A549 (cell line): ENCODE results near the gene LBH. TPM values are rescaled to one million over a fixed set of nuclear protein-coding genes. Genes with fewer than 3 reads are reported as not detected.

Experiments
- ATAC-seq, 2 experiments: fragments of 200-7000 bp in 1 of 2; fragments of >200 bp in 1 of 2; cut with Nextera tagmentation in 1 of 2; cut with Tn5 transposase in 1 of 2; 3 replicates each; pipeline versions ENCODE4 v1.8.0 to v1.9.1; 2018 to 2020; ENCODE audit warnings: mild to moderate bottlenecking in 1 of 2, moderate library complexity in 1 of 2
- CTCF ChIA-PET: fragments of 300-600 bp; sonication (Branson Sonifier 250); formaldehyde crosslinking; extraction: SDS; loops from one replicate; lab custom pipeline; 2021; ENCODE audit warnings: antibody characterized with exemption, inconsistent platforms; lab: Yijun Ruan, JAX
- POLR2A ChIA-PET: fragments of 350-600 bp; formaldehyde crosslinking; extraction: SDS; loops from one replicate; lab custom pipeline; 2021; ENCODE audit warnings: antibody characterized with exemption, inconsistent platforms; lab: Yijun Ruan, JAX
- DNase-seq, 2 experiments: peaks; one replicate each; pipeline versions ENCODE4 v3.0.0 to v3.0.0-alpha.2; 2011 to 2016; ENCODE audit warnings: low read depth in 1 of 2, low spot score in 1 of 2
- FAIRE-seq: peaks from 2 replicates; lab custom pipeline; 2011; peaks lifted over from hg19 to GRCh38; lab: Jason Lieb, UNC
- H3K27ac ChIP-seq, 2 experiments: fragments of >200 bp; sonication (Bioruptor Twin); formaldehyde crosslinking; 3 replicates each; pipeline ENCODE4 v1.5.1; 2016 to 2017
- H3K4me1 ChIP-seq: fragments of >200 bp; sonication (Bioruptor Twin); formaldehyde crosslinking; 3 replicates; pipeline ENCODE4 v1.6.1; 2016
- H3K4me2 ChIP-seq: fragments of >200 bp; sonication (Bioruptor Twin); formaldehyde crosslinking; 3 replicates; pipeline ENCODE4 v1.6.1; 2016
- H3K4me3 ChIP-seq: fragments of >200 bp; sonication (Bioruptor Twin); formaldehyde crosslinking; 3 replicates; pipeline ENCODE4 v1.5.1; 2016
- H3K9me3 ChIP-seq: fragments of >200 bp; sonication (Bioruptor Twin); formaldehyde crosslinking; 3 replicates; pipeline ENCODE4 v1.6.1; 2016
- BCL3 ChIP-seq: fragments of >200 bp; sonication (Bioruptor Twin); formaldehyde crosslinking; IDR thresholded peaks from 3 replicates; pipeline ENCODE4 v1.6.1; 2016
- CBX2 ChIP-seq: fragments of 200-600 bp; sonication (generic); IDR thresholded peaks from 2 replicates; pipeline ENCODE4 v1.6.1; 2016; ENCODE audit warnings: low read depth, mild to moderate bottlenecking, borderline replicate concordance
- CEBPB ChIP-seq, 2 experiments: fragments of >200 bp in 1 of 2; sonication (Bioruptor Twin) in 1 of 2; formaldehyde crosslinking in 1 of 2; IDR thresholded peaks; 2 replicates each; pipeline ENCODE4 v1.6.1; 2012 to 2016
- EHMT2 ChIP-seq: fragments of 200-600 bp; sonication (generic); IDR thresholded peaks from 2 replicates; pipeline ENCODE4 v1.6.1; 2016; ENCODE audit warnings: antibody characterized with exemption, low read depth, mild to moderate bottlenecking, moderate library complexity
- ESRRA ChIP-seq: fragments of 150-350 bp; IDR thresholded peaks from 2 replicates; pipeline ENCODE4 v1.6.1; 2014; ENCODE audit warnings: mild to moderate bottlenecking, low read length, borderline replicate concordance
- FOSB ChIP-seq: fragments of 250-450 bp; sonication (Bioruptor Pico); IDR thresholded peaks from 2 replicates; pipeline ENCODE4 v1.5.0; 2020; ENCODE audit warnings: mild to moderate bottlenecking, moderate library complexity
- FOSL2 ChIP-seq, 2 experiments: fragments of 450-650 bp in 1 of 2; fragments of >200 bp in 1 of 2; sonication (Bioruptor Twin) in 1 of 2; formaldehyde crosslinking; IDR thresholded peaks; 2 replicates each; pipeline versions ENCODE4 v1.5.0 to v1.6.1; 2016 to 2020; ENCODE audit warnings: mild to moderate bottlenecking in 1 of 2, moderate library complexity in 1 of 2
- FOXS1 ChIP-seq: fragments of 250-450 bp; sonication (Bioruptor Pico); IDR thresholded peaks from 2 replicates; pipeline ENCODE4 v1.5.0; 2020; ENCODE audit warnings: mild to moderate bottlenecking, moderate library complexity
- HDAC2 ChIP-seq: fragments of 200-600 bp; sonication (generic); IDR thresholded peaks from 2 replicates; pipeline ENCODE4 v1.6.1; 2016
- HEYL ChIP-seq: fragments of 250-450 bp; sonication (Bioruptor Pico); IDR thresholded peaks from 2 replicates; pipeline ENCODE4 v1.8.0; 2021; ENCODE audit warnings: mild to moderate bottlenecking, moderate library complexity
- HOXA7 ChIP-seq: fragments of 250-450 bp; sonication (Bioruptor Pico); IDR thresholded peaks from 2 replicates; pipeline ENCODE4 v1.5.0; 2020; ENCODE audit warnings: mild to moderate bottlenecking, moderate library complexity
- HOXB13 ChIP-seq: fragments of 250-450 bp; sonication (Bioruptor Pico); IDR thresholded peaks from 2 replicates; pipeline ENCODE4 v1.5.0; 2020; ENCODE audit warnings: low read depth, mild to moderate bottlenecking, moderate library complexity
- HOXB5 ChIP-seq: fragments of 250-450 bp; sonication (Bioruptor Pico); IDR thresholded peaks from 2 replicates; pipeline ENCODE4 v1.5.0; 2020; ENCODE audit warnings: mild to moderate bottlenecking, moderate library complexity
- KDM5A ChIP-seq: fragments of 200-600 bp; sonication (generic); IDR thresholded peaks from 2 replicates; pipeline ENCODE4 v1.6.1; 2016; ENCODE audit warnings: antibody characterized with exemption, mild to moderate bottlenecking
- MAFK ChIP-seq: fragments of 450-650 bp; IDR thresholded peaks from 2 replicates; pipeline ENCODE4 v1.6.1; 2014; ENCODE audit not compliant: partially characterized antibody
- MAZ ChIP-seq: fragments of 150-350 bp; IDR thresholded peaks from 2 replicates; pipeline ENCODE4 v1.6.1; 2014; ENCODE audit warnings: antibody characterized with exemption, low read depth, low read length, borderline replicate concordance
- MYC ChIP-seq: IDR thresholded peaks from 2 replicates; pipeline ENCODE4 v1.6.1; 2012; ENCODE audit warnings: mild to moderate bottlenecking, inconsistent platforms, low read length, improper control_type of control experiment, borderline replicate concordance
- NFE2L2 ChIP-seq: fragments of 150-350 bp; conservative IDR thresholded peaks from 2 replicates; pipeline ENCODE4 v1.6.1; 2014; ENCODE audit warnings: low read length
- NPAS2 ChIP-seq: fragments of 250-450 bp; sonication (Bioruptor Pico); IDR thresholded peaks from 2 replicates; pipeline ENCODE4 v1.8.0; 2022; ENCODE audit warnings: mild to moderate bottlenecking, moderate library complexity, borderline replicate concordance
- NR3C1 ChIP-seq: fragments of >200 bp; sonication (Bioruptor Twin); formaldehyde crosslinking; IDR thresholded peaks from 3 replicates; pipeline ENCODE4 v1.6.1; 2017
- PHF8 ChIP-seq: fragments of 200-600 bp; sonication (generic); IDR thresholded peaks from 2 replicates; pipeline ENCODE4 v1.6.1; 2016; ENCODE audit warnings: low read depth, mild to moderate bottlenecking, antibody characterized with exemption, moderate library complexity, borderline replicate concordance
- POLR2A ChIP-seq: IDR thresholded peaks from 2 replicates; pipeline ENCODE4 v1.6.1; 2012; ENCODE audit warnings: mild to moderate bottlenecking, low read length
- RNF2 ChIP-seq: fragments of 200-600 bp; sonication (generic); IDR thresholded peaks from 2 replicates; pipeline ENCODE4 v1.6.1; 2016; ENCODE audit warnings: low read depth, mild to moderate bottlenecking, antibody characterized with exemption, moderate library complexity, borderline replicate concordance
- TP53 ChIP-seq: fragments of 250-450 bp; sonication (Bioruptor Pico); IDR thresholded peaks from 2 replicates; pipeline ENCODE4 v1.5.0; 2021; ENCODE audit warnings: mild to moderate bottlenecking, moderate library complexity
- USF2 ChIP-seq: fragments of 450-650 bp; IDR thresholded peaks from 2 replicates; pipeline ENCODE4 v1.6.1; 2014; ENCODE audit warnings: antibody characterized with exemption
- ZC3H11A ChIP-seq: fragments of 450-650 bp; IDR thresholded peaks from 2 replicates; pipeline ENCODE4 v1.6.1; 2014; ENCODE audit warnings: antibody characterized with exemption, mild to moderate bottlenecking
- ZNF302 ChIP-seq: fragments of 250-450 bp; sonication (Bioruptor Pico); IDR thresholded peaks from 2 replicates; pipeline ENCODE4 v1.9.0; 2021; ENCODE audit warnings: inconsistent platforms, mild to moderate bottlenecking, moderate library complexity
- WGBS: methylation state at CpG from one replicate; pipeline ENCODE4 v1.1.6; 2017; ENCODE audit errors: missing lambda C conversion rate; 5-methylcytosine and 5-hydroxymethylcytosine counted together
- polyA plus RNA-seq, 4 experiments: library from polyadenylated mRNA; depleted of rRNA in 3 of 4; stranded (reverse); fragments of >200 nt; fragmentation: RNase III in 1 of 4; extraction: RNeasy Plus Mini Kit Qiagen cat#74134 plus additional on column Dnase treatment in 1 of 4; gene quantifications; 2 replicates in 3 of 4; 3 replicates in 1 of 4; pipeline ENCODE4 v1.2.3, GENCODE V29; 2011 to 2017
- TF ChIP-seq, protein P1 (sequence below): fragments of 150-350 bp; IDR thresholded peaks from 2 replicates; pipeline ENCODE4 v1.6.1; 2014; ENCODE audit warnings: low read depth, mild to moderate bottlenecking, low read length

Gene LBH
- polyA plus RNA-seq, 2 of the 4 experiments (the other 2 are of a cell fraction), result 163 to 216 TPM

- no peak for TF ChIP-seq HOXB5
- no peak for TF ChIP-seq KDM5A
- no peak for TF ChIP-seq RNF2
- TF ChIP-seq MAZ, result no peak
- no peak for TF ChIP-seq CEBPB (IDR thresholded peaks at IDR 0.05)
- no peak for TF ChIP-seq ZNF302
- no peak for TF ChIP-seq MYC
- no peak for TF ChIP-seq HDAC2
- no peak for TF ChIP-seq PHF8
- no peak for TF ChIP-seq POLR2A
- TF ChIP-seq FOXS1 (CRISPR knock-in tag), result no peak
- TF ChIP-seq CBX2, result no peak
- no peak for TF ChIP-seq ZC3H11A
- no peak for TF ChIP-seq HEYL (CRISPR knock-in tag)
- no peak for TF ChIP-seq FOSL2 (IDR thresholded peaks at IDR 0.05)
- no peak for TF ChIP-seq FOSL2 (CRISPR knock-in tag; IDR thresholded peaks at IDR 0.05)
- no peak for TF ChIP-seq EHMT2
- TF ChIP-seq MAFK, result no peak
- TF ChIP-seq USF2, result no peak
- ChIA-PET POLR2A (no interaction called here), CTCF (interaction anchor here (1.2 kb wide), 1 partner anchor 54 kb away, joined by 3 read pairs; no protein-coding TSS in a partner anchor)
- no peak for DNase-seq
- 95% methylated on average over 5 of the region's 5 CpGs for WGBS
- no peak overlapping the region for H3K4me2 ChIP-seq
- peaks cover 14% of the 10 kb centered on the region; the same call in 2 of the 3 replicates for H3K9me3 ChIP-seq
- no peak for FAIRE-seq
- peaks cover 24% of the 10 kb centered on the region for H3K4me1 ChIP-seq
- peak in 1 of 2 experiments; percentile 28; a peak in 3 of 6 replicates for ATAC-seq
- H3K27ac ChIP-seq, result peak overlapping the region in 1 of 2 experiments; percentile 9; a peak in 1 of 6 replicates
- H3K4me3 ChIP-seq, result no peak overlapping the region
Observed at GRCh38 chr2:30262716-30263309, 31.5 kb downstream of the LBH start.

DNA sequence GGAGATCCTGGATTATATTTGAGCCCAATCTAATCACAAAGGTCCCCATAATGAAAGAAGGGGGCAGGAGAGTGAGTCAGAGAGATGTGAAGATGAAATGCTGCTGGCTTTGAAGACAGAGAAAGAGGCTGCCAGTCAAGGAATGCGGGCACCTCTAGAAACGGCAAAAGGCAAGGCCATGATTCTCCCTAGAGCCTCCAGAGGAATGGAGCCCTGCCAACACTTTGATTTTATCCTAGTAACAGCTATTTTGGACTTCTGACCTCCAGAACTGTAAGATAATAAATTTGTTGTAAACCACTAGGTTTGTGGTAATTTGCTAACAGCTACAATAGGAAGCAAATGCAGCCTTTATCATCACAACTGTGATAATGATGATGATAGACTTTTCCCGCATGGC lies 32.9 kb downstream of the LBH start:
- ATAC-seq, result peak in 1 of 2 experiments; percentile 15; a peak in 3 of 6 replicates
- CTCF ChIA-PET, result interaction anchor here (2.0 kb wide), 1 partner anchor 18 kb away, joined by 5 read pairs; no protein-coding TSS in a partner anchor
- H3K9me3 ChIP-seq, result peaks cover 14% of the 10 kb centered on the region; the same call in 2 of the 3 replicates
- FAIRE-seq, result no peak
- peaks cover 28% of the 10 kb centered on the region for H3K4me1 ChIP-seq
- DNase-seq, result no peak
- no peak overlapping the region for H3K4me3 ChIP-seq
- peak overlapping the region; percentile 2 to 59; a peak in 5 of 6 replicates for H3K27ac ChIP-seq
- POLR2A ChIA-PET, result no interaction called here
- WGBS, result 78% methylated on average over 3 of the region's 3 CpGs
- H3K4me2 ChIP-seq, result no peak overlapping the region
- TF ChIP-seq ESRRA (no peak), HOXB13 (CRISPR knock-in tag) (no peak), MAFK (no peak), NPAS2 (no peak), ZC3H11A (no peak), FOSB (CRISPR knock-in tag) (no peak), TP53 (no peak), HOXA7 (CRISPR knock-in tag) (no peak), BCL3 (no peak), FOSL2 (IDR thresholded peaks at IDR 0.05) (no peak), FOSL2 (CRISPR knock-in tag; IDR thresholded peaks at IDR 0.05) (no peak), NR3C1 (no peak), NFE2L2 (no peak)
- TF ChIP-seq, protein P1, sequence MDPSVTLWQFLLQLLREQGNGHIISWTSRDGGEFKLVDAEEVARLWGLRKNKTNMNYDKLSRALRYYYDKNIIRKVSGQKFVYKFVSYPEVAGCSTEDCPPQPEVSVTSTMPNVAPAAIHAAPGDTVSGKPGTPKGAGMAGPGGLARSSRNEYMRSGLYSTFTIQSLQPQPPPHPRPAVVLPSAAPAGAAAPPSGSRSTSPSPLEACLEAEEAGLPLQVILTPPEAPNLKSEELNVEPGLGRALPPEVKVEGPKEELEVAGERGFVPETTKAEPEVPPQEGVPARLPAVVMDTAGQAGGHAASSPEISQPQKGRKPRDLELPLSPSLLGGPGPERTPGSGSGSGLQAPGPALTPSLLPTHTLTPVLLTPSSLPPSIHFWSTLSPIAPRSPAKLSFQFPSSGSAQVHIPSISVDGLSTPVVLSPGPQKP, result no peak
